GM06990 (cell line): ENCODE data around the gene CTSL.

ENCODE experiments used
- DNase-seq: peaks from one replicate; pipeline ENCODE4 v3.0.0-alpha.2; 2011; ENCODE audit not compliant: insufficient read length; ENCODE audit errors: extremely low read depth
- H3K27me3 ChIP-seq: replicated peaks from 2 replicates; pipeline ENCODE4 v1.6.0; 2011; ENCODE audit warnings: low read length; ENCODE audit not compliant: control insufficient read depth, insufficient read depth
- H3K36me3 ChIP-seq: 2 replicates; pipeline ENCODE4 v1.5.1; 2011; ENCODE audit warnings: low read length; ENCODE audit not compliant: control insufficient read depth, insufficient read depth
- H3K4me3 ChIP-seq: replicated peaks from 2 replicates; pipeline ENCODE4 v1.5.1; 2011; ENCODE audit warnings: low read depth, mild to moderate bottlenecking, control low read depth, low read length
- CTCF ChIP-seq: IDR thresholded peaks from 2 replicates; pipeline ENCODE4 v1.5.1; 2011; ENCODE audit warnings: low read length, control low read depth, mild to moderate bottlenecking, inconsistent platforms; ENCODE audit not compliant: insufficient read depth, poor library complexity, severe bottlenecking

Gene CTSL

GRCh38 chr9:87763286-87763685, 37.4 kb downstream of the CTSL start:
- DNase-seq = no peak
- H3K4me3 ChIP-seq = no peak overlapping the region
- TF ChIP-seq CTCF = no peak
- H3K27me3 ChIP-seq = no peaks in the 10 kb centered on the region
- no peaks in the 10 kb centered on the region for H3K36me3 ChIP-seq

- TF ChIP-seq CTCF = no peak
- no peak overlapping the region for H3K4me3 ChIP-seq
- H3K36me3 ChIP-seq = no peaks in the 10 kb centered on the region
- no peaks in the 10 kb centered on the region for H3K27me3 ChIP-seq
- DNase-seq = no peak
These were observed 39.6 kb downstream of the CTSL start for GRCh38 chr9:87765521-87765920.

- DNase-seq = no peak
- H3K27me3 ChIP-seq = no peaks in the 10 kb centered on the region
- H3K4me3 ChIP-seq = no peak overlapping the region
- H3K36me3 ChIP-seq = no peaks in the 10 kb centered on the region
- no peak for TF ChIP-seq CTCF
These were observed 40.8 kb downstream of the CTSL start for GRCh38 chr9:87766697-87767096.

GRCh38 chr9:87770616-87771315, 44.8 kb downstream of the CTSL start:
- DNase-seq = no peak
- Histone ChIP-seq H3K4me3 (no peak overlapping the region), H3K36me3 (no peaks in the 10 kb centered on the region), H3K27me3 (no peaks in the 10 kb centered on the region)
- TF ChIP-seq CTCF = no peak

GRCh38 chr9:87771316-87772006, 45.5 kb downstream of the CTSL start:
- no peaks in the 10 kb centered on the region for H3K36me3 ChIP-seq
- no peak for TF ChIP-seq CTCF
- DNase-seq = no peak
- no peak overlapping the region for H3K4me3 ChIP-seq
- no peaks in the 10 kb centered on the region for H3K27me3 ChIP-seq
